Neural cell (in vitro differentiated cells): ENCODE results near the gene TRIM8.

Experiments
- EZH2 ChIP-seq: fragments of 200-600, 300-800 bp; shearing (Covaris generic), sonication (generic); IDR thresholded peaks from 2 replicates; pipeline ENCODE4 v1.6.1; 2014; ENCODE audit warnings: antibody characterized with exemption, low read length, borderline replicate concordance, mild to moderate bottlenecking; ENCODE audit not compliant: insufficient read depth, poor library complexity, severe bottlenecking
- TF ChIP-seq, protein P1 (sequence below): fragments of 450-650 bp; IDR thresholded peaks from 2 replicates; pipeline ENCODE4 v1.5.1; 2014; ENCODE audit warnings: antibody characterized with exemption, mild to moderate bottlenecking, moderate library complexity; ENCODE audit not compliant: poor library complexity, severe bottlenecking
- TF ChIP-seq, protein P2 (sequence below): IDR thresholded peaks from 2 replicates; pipeline ENCODE4 v1.6.1; 2012; ENCODE audit warnings: borderline replicate concordance

GRCh38 chr10:102683736-102684135, 39.5 kb downstream of the TRIM8 start:
- TF ChIP-seq, protein P1, sequence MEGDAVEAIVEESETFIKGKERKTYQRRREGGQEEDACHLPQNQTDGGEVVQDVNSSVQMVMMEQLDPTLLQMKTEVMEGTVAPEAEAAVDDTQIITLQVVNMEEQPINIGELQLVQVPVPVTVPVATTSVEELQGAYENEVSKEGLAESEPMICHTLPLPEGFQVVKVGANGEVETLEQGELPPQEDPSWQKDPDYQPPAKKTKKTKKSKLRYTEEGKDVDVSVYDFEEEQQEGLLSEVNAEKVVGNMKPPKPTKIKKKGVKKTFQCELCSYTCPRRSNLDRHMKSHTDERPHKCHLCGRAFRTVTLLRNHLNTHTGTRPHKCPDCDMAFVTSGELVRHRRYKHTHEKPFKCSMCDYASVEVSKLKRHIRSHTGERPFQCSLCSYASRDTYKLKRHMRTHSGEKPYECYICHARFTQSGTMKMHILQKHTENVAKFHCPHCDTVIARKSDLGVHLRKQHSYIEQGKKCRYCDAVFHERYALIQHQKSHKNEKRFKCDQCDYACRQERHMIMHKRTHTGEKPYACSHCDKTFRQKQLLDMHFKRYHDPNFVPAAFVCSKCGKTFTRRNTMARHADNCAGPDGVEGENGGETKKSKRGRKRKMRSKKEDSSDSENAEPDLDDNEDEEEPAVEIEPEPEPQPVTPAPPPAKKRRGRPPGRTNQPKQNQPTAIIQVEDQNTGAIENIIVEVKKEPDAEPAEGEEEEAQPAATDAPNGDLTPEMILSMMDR = no peak
- TF ChIP-seq, protein P2, sequence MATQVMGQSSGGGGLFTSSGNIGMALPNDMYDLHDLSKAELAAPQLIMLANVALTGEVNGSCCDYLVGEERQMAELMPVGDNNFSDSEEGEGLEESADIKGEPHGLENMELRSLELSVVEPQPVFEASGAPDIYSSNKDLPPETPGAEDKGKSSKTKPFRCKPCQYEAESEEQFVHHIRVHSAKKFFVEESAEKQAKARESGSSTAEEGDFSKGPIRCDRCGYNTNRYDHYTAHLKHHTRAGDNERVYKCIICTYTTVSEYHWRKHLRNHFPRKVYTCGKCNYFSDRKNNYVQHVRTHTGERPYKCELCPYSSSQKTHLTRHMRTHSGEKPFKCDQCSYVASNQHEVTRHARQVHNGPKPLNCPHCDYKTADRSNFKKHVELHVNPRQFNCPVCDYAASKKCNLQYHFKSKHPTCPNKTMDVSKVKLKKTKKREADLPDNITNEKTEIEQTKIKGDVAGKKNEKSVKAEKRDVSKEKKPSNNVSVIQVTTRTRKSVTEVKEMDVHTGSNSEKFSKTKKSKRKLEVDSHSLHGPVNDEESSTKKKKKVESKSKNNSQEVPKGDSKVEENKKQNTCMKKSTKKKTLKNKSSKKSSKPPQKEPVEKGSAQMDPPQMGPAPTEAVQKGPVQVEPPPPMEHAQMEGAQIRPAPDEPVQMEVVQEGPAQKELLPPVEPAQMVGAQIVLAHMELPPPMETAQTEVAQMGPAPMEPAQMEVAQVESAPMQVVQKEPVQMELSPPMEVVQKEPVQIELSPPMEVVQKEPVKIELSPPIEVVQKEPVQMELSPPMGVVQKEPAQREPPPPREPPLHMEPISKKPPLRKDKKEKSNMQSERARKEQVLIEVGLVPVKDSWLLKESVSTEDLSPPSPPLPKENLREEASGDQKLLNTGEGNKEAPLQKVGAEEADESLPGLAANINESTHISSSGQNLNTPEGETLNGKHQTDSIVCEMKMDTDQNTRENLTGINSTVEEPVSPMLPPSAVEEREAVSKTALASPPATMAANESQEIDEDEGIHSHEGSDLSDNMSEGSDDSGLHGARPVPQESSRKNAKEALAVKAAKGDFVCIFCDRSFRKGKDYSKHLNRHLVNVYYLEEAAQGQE = no peak
- TF ChIP-seq EZH2 = no peak
